Stromal cell of bone marrow (primary cell): ENCODE measurements around the gene NT5DC4.

Source experiments
- DNase-seq: peaks from one replicate; pipeline ENCODE4 v3.0.0-alpha.2; 2012; ENCODE audit warnings: low read depth

NT5DC4 gene

DNA sequence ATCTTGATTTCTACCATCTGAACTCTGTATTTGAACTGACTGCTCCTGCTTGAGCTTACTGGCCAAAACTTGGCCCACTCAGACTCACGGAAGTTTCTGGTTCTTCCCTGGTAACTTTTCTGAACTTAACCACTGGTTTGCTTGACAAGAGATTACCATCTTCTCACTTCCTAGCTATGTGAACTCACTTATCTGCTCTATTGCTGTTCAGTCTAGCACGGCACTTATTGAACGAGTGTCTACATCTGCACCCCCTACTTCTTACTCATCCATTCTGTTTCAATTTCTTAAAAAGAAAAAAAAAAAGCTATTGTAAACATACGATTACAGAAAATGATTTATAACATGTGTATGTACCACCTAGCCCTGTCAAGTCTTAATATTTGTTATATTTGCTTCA lies 34.6 kb downstream of the NT5DC4 start:
- no peak for DNase-seq

DNA sequence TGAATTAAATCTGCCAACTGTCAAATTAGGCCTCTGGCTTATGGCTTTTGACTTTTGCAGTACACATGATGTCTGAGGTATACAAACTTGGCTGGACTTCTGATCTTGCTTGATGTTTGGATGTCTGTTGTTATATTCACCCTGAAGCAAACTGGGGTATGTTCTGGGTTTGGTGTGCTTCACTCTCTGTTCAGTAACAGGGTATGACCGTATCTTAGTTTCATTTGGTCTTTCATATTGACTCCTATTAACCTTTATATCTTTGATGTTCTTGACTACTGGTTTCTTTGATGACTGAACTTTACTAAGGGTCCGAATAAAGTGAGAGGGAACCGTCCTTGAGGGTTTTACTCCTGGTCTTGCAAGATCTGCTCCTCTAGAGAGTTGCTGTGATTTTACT lies 35.4 kb downstream of the NT5DC4 start:
- DNase-seq = no peak

DNA sequence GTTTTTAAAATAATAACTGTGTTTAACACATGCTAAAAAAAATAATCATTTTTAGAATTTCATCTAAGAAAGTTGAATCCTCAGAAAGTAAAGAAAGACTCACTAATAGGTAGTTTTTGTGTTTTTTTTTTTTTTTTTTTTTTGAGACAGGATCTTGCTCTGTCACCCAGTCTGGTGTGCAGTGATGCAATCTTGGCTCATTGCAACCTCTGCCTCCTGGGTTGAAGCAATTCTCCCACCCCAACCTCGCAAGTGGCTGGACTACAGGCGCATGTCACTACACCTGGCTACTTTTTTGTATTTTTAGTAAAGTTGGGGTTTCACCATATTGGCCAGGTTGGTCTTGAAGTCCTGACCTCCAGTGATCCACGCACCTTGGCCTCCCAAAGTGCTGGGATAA lies 36.4 kb downstream of the NT5DC4 start:
- no peak for DNase-seq

DNA sequence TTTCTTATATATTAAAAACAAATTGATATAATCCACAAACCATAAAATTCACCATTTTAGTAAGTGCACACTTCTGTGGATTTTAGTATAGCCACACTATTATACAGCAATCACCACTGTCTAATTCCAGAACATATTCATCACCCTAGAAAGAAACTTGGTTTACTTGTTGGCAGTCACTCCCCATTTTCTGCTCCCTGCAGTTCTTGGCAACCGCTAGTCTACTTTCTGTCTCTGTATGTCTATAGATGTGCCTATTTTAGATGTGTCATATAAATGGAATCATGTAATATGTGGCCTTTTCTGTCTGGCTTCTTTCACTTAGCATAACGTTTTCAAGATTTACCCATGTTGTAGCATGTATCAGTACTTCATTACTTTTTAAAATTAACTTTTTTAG lies 37.9 kb downstream of the NT5DC4 start:
- no peak for DNase-seq

DNA sequence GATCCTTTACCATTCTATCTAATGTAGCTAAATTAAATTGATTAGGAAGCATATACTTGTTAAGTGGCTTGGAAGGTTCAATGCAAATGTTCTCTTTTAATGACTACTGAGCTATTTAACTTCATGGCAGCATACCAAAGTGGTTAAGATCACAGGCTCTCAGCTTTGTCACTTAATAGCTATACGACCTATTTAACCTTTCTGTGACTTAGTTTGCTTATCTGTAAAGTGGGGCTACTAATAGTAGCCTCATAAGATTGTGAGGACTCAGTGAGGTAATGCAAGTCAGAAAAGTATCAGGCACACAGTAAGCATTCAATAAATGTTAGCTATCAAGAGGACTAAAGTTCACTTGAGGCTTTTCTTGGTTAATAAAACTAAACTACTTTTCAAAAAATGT lies 39.3 kb downstream of the NT5DC4 start:
- no peak for DNase-seq

DNA sequence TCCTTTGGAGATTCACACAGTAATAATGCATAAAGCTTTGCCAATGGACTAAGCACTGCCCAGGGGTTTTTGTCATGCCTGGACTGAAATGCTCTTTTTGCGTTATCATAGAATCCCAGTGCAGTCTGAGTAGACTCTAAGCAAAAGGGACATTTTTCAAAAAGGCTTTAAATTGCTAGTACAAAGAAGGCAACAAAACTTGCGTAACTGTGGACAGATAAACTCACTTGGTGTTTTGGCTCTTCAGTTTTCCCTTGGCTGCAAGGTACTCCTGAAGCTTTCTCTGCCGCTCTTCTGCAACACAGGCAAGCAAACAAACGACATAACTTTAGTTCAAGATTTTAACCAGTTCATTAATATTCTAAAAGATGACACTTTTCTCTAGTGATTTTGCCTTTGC lies 41.5 kb downstream of the NT5DC4 start:
- no peak for DNase-seq

DNA sequence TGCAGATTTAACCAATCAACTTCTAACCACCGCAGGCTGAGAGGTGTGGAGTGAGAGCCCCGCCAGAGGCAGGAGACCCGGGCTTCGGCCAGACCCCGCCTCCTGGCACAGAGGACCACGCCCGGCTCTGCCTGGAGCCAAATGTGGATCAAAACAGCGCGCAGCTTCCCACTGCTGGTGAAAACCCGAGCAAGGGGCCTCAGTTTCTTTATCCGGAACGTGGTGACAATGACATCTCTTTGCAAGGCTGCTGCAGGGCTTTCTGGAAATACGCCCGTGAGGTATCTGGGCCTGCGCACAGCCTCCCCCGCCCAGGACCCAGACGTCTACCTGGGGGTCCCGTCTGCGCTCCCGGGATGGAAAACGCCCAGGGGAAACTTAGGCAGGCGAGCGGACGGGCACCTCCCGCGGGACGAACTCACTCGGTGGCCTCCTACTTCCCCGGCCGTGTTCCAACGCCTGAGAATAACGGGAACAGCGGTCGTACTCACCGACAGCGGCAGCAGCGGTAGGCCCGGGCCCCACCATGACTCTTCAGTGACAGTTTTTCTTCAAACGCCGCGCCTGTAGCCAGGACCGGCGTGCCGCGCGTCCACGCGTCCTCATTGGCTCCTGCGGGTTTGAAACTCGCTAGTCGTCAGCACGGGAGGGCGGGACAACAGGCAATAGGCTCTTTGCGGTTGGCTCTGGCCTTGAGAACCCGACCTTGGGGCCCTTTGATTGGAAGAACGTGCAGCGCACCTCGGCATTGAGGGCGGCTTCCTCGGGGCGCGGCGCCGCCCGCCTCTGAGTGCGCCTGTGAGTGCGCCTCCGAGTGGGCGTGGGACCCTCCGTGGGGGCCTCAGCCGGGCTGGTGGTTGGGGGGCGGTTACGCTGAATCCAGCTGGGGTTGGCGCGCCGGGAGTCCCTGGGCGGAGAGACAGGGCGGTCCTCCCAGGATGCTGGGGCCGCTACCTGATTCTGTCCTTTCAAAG lies 43.5 kb downstream of the NT5DC4 start, which contains the start of gene CKAP2L:
TSS of gene CKAP2L (minus strand) at position 539 of the 974 bp plus-strand sequence. CDS start at position 528, 11 bp downstream.
- peak; percentile 97 for DNase-seq

DNA sequence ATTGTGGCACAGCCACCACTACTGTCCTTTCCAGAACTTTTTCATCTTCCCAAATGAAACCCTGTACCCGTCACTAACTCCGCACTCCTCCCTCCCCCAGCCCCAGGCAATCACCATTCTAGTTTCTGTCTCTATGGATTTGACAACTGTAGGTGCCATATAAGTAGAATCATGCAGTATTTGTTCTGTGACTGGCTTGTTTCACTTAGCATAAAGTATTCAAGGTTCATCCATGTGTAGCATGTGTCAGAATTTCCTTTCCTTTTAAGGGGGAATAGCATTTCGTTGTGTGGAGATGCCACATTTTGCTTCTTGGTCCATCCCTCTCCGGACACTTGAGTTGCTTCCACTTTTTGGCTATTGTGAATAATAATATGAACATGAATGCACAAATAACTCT lies 44.4 kb downstream of the NT5DC4 start:
- no peak for DNase-seq

DNA sequence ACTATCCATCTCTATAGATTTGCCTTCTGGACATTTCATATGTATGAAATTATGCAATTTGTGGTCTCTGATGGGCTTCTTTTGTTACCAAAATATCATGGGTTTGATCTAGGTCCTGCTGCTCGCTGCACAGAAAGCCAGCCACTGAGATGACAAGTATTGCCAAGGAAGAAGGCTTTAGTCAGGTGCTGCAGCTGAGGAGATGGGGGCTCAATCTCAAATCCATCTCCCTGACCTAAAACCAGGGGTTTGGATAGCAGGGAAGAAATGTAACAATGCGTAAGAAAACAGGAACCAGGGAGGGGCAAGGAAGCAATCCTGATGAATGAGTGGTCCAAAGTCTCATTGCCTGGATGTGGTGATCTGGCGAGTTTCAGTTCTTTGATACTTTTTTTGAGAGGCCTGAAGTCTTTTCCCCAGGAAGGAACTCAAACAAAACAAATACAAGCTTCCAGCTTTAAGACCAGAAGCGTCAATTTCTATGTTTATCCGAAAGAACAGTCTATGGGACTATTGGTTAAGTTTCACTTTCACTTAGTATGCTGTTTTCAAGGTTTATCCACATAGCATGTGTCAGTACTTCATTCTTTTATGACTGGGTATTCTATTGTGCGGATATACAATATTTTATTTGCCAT lies 47.0 kb downstream of the NT5DC4 start:
- DNase-seq = no peak

DNA sequence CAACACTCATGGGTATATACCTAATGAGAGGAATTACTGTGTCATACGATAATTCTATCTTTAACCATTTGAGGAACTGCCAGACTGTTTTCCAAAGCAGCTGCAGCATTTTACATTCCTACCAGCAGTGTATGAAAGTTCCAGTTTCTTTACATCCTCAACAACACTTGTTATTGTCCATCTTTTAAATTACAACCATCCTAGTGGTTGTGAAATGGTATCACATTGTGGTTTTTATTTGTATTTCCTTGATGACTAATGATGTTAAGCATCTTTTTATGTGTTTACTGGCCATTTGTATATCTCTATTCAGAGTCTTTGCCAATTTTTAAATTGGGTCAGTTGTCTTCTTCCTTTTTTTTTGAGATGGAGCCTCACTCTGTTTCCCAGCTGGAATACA lies 47.6 kb downstream of the NT5DC4 start:
- no peak for DNase-seq

DNA sequence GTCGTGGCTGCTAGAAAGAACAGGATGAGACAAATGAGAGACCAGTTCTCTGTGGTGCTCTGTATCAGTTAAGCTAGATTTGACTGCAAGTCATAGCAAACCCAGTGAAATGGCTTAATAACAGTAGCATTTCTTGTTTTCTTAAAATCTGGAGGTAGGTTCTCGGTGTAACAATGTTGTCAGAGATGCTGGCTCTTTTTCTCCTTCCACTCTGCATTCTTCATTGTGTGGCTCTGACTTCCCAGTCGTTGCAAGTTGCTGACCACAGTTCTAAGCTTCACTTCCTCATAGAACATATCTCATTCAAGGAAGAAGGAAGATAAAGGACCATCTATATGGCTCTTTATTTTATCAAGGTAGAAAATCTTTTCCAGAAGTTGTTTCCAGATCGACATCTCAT lies 51.5 kb downstream of the NT5DC4 start:
- no peak for DNase-seq

DNA sequence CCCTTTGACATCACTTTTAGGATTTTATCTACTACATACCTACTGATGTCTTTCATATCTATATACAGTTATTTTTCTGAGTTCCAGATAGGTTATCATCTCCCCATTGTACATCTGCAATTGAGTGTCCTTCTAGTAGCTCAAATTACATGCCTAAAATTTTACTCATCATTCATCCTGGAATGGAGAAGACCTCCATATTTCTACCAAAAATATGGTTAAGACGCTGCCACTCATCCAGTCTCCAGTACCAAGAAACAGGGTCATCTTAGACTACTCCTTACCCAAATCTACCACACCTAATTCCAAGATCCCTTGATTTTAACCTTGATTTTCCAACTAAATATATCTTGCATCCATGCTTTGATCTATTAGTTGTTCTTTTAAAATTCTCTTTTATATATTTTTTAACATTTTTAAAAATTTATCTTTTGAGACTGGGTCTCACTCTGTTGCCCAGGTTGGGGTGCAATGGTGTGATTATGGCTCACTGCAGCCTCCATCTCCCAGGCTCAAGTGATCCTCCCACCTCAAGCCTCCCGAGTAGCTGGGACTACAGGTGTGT lies 52.2 kb downstream of the NT5DC4 start:
- DNase-seq = no peak

DNA sequence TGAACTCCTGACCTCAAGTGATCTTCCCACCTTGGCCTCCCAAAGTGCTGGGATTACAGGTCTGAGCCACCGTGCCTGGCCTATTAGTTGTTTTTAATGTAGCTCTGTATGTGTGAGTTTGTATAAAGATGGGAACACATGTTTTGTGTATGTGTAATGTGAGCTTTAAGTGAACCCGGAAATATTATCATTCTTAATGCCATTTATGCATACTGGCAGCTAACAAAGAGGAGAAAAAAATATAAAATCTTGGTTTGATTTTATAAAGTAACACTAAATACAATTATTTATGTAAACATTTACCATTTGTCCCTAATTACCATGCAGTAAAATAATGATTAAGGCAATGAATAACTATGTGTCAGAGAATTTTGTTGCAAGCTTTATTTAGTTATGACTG lies 52.7 kb downstream of the NT5DC4 start:
- DNase-seq = no peak

DNA sequence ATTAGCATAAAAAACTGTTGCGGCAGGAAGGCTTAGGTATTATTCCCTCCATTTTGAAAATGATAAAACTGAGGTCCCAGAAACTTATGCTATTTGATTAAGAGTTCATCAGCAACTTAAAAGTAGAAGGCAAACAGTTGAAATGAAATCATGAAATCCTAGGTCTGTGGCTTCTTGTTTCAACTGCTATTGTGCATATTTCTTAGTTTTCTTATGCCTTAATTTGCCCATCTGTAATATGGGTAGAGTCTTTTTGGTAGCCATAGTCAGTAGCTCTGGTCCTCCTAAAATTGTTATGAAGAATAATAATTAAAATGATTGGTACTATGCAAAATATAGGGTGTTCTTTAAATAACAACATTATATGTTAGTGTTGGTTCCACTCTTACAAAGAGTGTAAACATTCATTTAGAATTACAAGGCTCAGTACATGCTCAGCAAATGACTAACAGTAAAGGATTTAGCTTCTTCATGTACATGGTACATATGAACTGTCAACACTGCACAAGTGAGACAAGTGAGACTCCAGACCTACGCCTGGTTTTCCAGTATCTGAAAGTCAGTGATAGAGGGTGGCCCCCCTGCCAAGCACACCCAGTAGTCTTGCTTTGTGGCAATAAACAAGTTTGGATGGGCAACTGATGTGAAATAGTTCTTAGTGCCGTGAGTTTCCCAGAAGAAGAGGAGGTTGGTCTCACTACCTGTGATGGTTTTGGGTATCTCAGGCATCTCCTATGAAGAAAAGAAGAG lies 53.9 kb downstream of the NT5DC4 start:
- DNase-seq = no peak

DNA sequence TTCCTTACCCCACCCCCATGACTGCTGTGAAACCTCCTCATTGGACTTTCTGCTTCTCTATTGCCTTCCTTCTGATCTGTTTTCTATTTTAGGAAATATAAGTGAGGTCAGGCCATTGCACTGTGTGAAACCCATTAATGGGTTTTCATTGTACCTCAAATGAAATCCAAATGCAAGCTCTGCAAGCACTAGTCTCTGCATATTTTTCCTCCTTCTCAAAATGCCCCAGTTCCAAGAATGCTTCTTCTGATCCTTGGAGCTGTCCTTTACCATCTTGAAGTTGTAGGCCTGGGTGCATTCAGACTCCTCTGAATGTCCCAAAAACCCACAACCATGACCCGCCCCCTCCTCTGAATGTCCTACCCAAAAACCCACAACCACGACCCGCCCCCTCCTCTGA lies 55.3 kb downstream of the NT5DC4 start:
- no peak for DNase-seq

DNA sequence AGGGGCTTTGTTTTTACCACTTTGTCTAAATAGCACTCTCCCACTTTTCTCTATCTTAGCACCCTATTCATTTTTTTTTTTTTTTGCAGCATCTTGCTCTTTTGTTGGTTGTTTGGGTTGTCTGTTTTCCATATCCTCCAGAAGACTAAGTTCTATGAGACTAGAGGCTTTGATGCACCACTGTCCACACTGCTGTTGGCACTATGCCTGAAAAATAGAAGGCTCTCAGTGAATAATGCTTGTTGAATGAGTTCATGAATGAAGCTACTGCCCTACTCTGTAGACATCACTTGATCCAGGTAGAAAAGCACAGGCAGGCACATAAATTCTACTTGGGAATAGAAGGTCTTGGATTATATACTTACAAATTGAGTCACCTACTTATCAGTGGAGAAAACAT lies 56.2 kb downstream of the NT5DC4 start:
- no peak for DNase-seq

DNA sequence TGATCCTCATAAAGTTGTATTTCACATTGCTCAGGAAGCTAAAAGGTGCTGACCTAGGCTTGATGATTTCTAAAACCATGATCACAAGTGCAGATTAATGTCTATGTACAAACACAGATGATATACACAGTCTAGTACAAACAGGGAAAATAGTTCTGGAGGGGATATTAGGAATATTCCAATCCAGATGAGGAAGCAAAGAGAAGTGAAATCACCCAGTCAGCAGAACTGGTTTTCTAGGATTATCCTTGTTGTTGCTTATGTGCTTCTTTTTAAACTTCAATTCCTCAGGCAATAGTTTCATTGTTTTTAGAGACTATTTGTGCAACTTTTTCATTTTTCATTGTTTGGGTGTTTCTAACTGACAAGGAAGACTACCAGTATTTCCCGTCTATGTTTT lies 58.8 kb downstream of the NT5DC4 start:
- no peak for DNase-seq

DNA sequence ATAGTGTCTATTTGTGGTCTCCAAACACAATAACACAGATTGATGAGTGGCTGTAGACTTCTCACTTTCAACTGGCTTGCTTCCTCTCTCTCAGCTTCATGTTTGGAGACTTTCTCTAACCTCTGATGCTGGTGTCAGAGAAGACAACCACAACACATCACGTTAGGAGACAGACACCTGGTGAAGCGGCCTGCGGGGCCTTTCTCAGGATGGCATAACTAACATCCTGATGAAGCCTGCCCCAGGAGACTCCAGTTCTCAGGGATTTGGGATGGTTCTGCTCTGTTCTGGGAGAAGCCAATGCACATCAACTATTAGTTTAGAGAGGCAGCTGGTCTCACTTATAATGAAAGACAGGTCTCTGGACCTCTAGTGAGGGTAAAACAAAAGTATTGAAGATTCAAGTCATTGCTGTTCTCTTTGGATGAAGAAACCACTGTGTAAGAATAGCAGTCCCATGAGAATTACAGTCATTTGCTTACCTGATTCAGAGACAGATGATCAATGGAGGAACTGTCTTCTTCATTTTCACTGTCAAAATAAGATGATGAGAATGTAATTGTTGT lies 61.5 kb downstream of the NT5DC4 start:
- DNase-seq = no peak

DNA sequence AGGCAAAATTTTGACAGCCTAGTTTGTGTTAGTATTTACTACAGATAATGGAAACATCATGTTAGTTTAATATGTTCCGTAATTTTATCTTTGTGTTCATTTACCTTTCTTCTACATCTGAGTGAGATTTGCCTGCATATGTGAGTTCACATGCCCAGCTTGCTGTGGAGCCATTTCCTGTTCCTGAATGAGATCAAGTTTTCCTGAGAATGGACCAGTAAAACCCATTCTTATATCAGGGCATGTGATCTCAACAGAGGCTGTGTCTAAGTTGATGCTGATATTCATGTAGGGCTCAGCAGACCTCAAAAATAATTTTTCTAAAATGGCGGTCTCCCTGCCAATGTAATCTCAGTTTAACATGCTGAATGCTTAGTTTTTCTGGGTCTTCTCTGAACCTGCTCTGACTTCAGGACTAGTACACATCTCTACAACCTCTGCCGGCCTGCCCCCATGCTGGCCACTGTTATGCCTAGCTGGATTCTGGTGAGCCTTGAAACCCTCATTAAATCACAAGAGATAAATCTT lies 62.4 kb downstream of the NT5DC4 start:
- DNase-seq = no peak

DNA sequence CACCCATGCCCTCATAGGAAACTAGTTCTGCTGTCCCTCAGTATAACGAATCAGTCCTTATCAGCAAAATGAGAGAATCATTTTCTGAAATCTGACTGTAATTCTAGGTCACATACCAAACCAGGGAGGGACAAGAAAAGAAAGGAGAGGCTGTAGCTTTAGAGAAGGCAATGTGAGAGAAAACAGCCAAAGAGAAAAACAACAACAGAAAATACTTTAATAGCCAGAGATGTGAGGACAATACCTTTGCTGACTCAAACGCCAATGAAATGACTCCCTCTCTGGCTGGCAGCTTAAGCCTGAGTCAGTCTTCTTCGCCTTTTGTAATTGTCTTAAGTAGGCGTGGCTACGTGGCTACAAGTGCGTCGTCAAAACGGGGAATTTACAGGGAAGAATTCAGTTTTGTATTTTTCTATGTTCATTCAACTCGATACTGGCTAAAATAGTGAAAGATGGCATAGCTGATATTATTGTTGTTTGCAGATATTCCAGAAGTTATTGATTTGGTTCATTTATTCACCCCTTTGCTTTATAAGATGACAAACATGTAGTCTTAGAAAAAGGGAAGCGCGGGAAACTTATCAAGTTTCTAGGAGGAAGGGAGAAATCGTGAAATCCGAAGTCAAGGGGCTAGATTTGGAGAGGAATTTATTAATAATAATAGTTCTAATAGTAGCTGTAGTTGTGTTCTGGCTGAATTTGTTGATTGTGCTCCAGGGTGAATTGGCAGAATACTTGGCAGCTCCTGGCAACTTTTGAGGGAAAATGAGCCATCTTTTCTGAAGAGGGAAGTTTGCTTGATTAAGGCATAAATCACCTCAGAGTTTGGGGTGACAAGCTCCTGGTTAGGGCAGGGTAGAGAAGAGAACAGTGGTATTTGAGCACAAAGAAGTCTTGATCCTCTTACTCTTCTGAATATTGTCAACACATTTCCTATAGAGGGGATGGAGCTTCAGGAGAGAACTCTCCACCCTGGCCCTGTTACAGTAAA lies 63.7 kb downstream of the NT5DC4 start, which contains the start of gene IL1A:
TSS of gene IL1A (minus strand) at position 295 of the 991 bp plus-strand sequence. CDS start 723 bp downstream, outside the sequence.
- no peak for DNase-seq
